ENCODE measurements around the gene FERMT2.

Gene FERMT2

DNA sequence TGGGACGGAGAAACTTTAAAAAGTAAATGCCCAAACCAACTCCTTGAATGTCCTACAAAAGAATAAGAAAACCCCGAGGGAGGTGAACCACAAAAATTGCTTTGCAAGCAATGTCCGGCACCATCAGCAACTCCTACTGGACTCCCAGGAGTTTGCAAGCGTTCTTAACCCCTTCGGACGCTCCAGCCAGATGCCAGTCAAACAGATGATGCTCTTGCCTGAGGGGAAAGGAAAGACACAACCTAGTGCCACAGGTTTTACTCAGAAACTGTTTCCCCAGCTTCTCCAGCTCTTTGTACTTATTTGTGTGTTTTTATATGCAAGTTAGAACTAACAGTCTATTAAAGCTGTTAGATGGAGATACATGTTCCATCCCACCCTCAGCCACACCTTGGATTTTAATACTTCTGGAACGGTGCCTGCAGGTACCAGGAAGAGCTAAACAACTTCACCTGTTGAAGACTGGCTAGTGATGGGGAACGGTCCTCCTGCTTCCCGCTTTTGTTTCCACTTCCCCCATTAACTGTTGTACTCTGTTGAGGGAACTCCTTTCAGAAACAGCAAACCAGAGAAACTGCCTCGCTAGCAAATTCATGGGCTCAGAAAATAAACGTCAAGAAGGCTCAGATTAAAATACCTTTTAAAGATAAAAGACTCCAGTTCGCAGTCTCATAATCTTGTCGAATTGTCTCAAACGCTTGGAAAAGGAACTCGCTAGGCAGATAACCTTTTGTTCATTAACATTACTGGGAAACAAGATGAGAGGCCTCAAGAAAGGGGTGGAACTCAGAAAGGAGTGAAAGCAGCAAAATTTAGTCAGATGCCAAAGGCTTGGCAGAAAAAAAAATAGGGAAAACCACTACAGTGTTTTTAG lies 1.1 kb upstream of the FERMT2 start:
- peak overlapping the region; percentile 68 for H3K27ac ChIP-seq
- TF ChIP-seq ZFX (IDR thresholded peaks at IDR 0.05): no peak
- TF ChIP-seq, protein P1, sequence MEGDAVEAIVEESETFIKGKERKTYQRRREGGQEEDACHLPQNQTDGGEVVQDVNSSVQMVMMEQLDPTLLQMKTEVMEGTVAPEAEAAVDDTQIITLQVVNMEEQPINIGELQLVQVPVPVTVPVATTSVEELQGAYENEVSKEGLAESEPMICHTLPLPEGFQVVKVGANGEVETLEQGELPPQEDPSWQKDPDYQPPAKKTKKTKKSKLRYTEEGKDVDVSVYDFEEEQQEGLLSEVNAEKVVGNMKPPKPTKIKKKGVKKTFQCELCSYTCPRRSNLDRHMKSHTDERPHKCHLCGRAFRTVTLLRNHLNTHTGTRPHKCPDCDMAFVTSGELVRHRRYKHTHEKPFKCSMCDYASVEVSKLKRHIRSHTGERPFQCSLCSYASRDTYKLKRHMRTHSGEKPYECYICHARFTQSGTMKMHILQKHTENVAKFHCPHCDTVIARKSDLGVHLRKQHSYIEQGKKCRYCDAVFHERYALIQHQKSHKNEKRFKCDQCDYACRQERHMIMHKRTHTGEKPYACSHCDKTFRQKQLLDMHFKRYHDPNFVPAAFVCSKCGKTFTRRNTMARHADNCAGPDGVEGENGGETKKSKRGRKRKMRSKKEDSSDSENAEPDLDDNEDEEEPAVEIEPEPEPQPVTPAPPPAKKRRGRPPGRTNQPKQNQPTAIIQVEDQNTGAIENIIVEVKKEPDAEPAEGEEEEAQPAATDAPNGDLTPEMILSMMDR (conservative IDR thresholded peaks at IDR 0.05): peak; percentile 33

DNA sequence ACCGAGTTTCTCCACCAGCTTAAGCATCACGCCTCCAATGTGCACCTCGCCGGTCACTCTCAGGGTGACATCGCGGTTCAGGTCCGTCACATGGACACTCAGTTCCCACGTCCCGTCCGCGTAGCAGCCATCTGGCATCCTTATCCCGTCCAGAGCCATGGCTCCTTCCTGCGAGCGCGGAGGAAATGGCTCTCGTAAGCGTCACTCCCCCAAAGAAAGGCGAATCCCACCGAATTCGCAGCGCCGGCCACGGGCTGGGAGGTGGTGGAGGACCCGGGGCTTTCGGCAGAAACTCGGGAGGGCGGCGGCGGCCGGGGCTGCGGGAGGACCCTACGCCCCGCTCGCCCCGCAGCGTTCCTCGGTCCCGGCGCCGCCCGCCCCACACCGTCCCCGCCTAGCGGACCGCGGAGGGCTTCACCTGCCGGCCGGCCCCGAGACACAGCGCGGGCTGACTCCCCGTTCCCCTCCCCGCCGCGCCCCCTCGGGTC lies 396 bp downstream of the FERMT2 start:
- TF ChIP-seq, protein P1 (conservative IDR thresholded peaks at IDR 0.05): no peak
- TF ChIP-seq ZFX (IDR thresholded peaks at IDR 0.05): no peak
- H3K27ac ChIP-seq: peak overlapping the region; percentile 68

- no peak for TF ChIP-seq ZFX (IDR thresholded peaks at IDR 0.05)
- TF ChIP-seq, protein P1 (conservative IDR thresholded peaks at IDR 0.05): no peak
- peak overlapping the region; percentile 68 for H3K27ac ChIP-seq
These were observed 990 bp downstream of the FERMT2 start for GRCh38 chr14:52949711-52950409.

- no peak overlapping the region for H3K27ac ChIP-seq
- TF ChIP-seq ZFX (IDR thresholded peaks at IDR 0.05): no peak
- TF ChIP-seq, protein P1 (conservative IDR thresholded peaks at IDR 0.05): no peak
These were observed 1.6 kb downstream of the FERMT2 start for GRCh38 chr14:52949249-52949648.

DNA sequence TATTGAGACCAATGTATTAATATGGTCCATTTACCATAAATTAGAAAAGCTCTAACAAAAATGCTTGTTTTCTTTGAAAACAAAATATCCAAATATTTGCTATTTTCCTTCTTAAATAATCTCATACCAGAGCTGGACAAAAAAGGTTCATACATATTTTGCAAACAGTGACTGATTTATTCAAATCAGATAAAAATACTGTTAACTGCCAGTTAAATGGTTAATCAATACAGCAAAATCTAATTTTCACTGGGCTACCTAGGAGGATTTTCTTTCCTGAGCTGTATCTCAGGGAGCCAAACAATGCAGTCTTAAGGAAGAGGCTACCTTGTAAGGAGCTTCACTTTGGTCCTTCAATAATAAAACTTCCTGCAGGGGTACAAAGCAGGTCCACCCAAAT lies 2.0 kb downstream of the FERMT2 start:
- TF ChIP-seq ZFX (IDR thresholded peaks at IDR 0.05): no peak
- TF ChIP-seq, protein P1 (conservative IDR thresholded peaks at IDR 0.05): no peak
- no peak overlapping the region for H3K27ac ChIP-seq

- TF ChIP-seq, protein P1 (conservative IDR thresholded peaks at IDR 0.05): no peak
- TF ChIP-seq ZFX (IDR thresholded peaks at IDR 0.05): no peak
- H3K27ac ChIP-seq: no peak overlapping the region
These were observed 2.8 kb downstream of the FERMT2 start for GRCh38 chr14:52948039-52948438.

DNA sequence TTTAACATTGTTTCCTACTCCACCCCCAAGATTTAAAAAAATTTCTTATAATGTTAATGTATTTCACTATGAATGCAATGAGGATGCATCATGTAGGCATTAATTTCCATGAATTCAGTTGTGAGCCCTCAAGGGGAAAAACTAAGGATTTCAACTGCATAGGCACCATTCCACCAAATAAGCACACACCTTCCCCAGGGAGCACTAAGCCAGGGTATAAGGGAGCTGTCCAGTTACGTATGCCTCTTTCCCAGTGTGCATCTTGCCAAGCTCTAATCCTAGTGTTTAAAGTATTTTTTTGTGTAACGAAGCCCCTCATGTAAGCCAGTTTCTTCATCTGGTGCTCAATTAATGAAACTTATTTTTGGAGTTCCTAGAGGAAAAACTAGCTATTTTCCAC lies 6.6 kb downstream of the FERMT2 start:
- no peak overlapping the region for H3K27ac ChIP-seq
- TF ChIP-seq, protein P1 (conservative IDR thresholded peaks at IDR 0.05): no peak

Measured in C4-2B (cell line).